Type B pancreatic cell (in vitro differentiated cells): ENCODE results near the gene CUX1. TPM values are rescaled to one million over a fixed set of nuclear protein-coding genes. Genes with fewer than 3 reads are reported as not detected.

Source experiments
- DNase-seq: peaks from one replicate; pipeline ENCODE4 v3.0.0; 2021; ENCODE audit warnings: mixed read lengths; ENCODE audit not compliant: unreplicated experiment; ENCODE audit errors: extremely low spot score
- H3K27ac Mint-ChIP-seq: 2 replicates; pipeline ENCODE4 v1.8.0; 2021; ENCODE audit warnings: mild to moderate bottlenecking, mixed read lengths
- H3K27me3 Mint-ChIP-seq: 2 replicates; pipeline ENCODE4 v1.8.0; 2021; ENCODE audit warnings: mixed read lengths
- H3K36me3 Mint-ChIP-seq: 2 replicates; pipeline ENCODE4 v1.8.0; 2021; ENCODE audit warnings: mixed read lengths
- H3K4me1 Mint-ChIP-seq: one replicate; pipeline ENCODE4 v1.8.0; 2021; ENCODE audit warnings: mixed read lengths; ENCODE audit not compliant: unreplicated experiment
- H3K4me3 Mint-ChIP-seq: 2 replicates; pipeline ENCODE4 v1.8.0; 2021; ENCODE audit warnings: mild to moderate bottlenecking, mixed read lengths
- H3K9me3 Mint-ChIP-seq: 2 replicates; pipeline ENCODE4 v1.8.0; 2021; ENCODE audit warnings: mixed read lengths
- CTCF ChIP-seq: fragments of 200-600 bp; sonication (generic); conservative IDR thresholded peaks from 2 replicates; pipeline ENCODE4 v1.5.0; 2021; ENCODE audit warnings: antibody characterized with exemption, mild to moderate bottlenecking
- total RNA-seq: library from RNA; stranded (reverse); gene quantifications from 2 replicates; pipeline ENCODE4 v1.2.1, GENCODE V29; 2021; ENCODE audit warnings: low replicate concordance

CUX1 gene
- total RNA-seq, 1 donor from 2014 or later: 76.4 TPM

GRCh38 chr7:101934618-101935017 is 117.2 kb downstream of the CUX1 start:
- Mint-ChIP-seq H3K9me3 (peaks cover 6% of the 10 kb centered on the region), H3K27ac (peak overlapping the region; percentile 48), H3K4me1 (peaks cover 52% of the 10 kb centered on the region), H3K36me3 (peaks cover 18% of the 10 kb centered on the region), H3K27me3 (peaks cover 28% of the 10 kb centered on the region), H3K4me3 (no peak overlapping the region)
- TF ChIP-seq CTCF: no peak
- DNase-seq: no peak

GRCh38 chr7:101935521-101936141 is 118.2 kb downstream of the CUX1 start:
- DNase-seq: no peak
- Mint-ChIP-seq H3K4me1 (peaks cover 56% of the 10 kb centered on the region), H3K27me3 (peaks cover 28% of the 10 kb centered on the region), H3K27ac (no peak overlapping the region), H3K9me3 (no peaks in the 10 kb centered on the region), H3K36me3 (peaks cover 11% of the 10 kb centered on the region), H3K4me3 (peak overlapping the region; percentile 68)
- TF ChIP-seq CTCF: no peak

GRCh38 chr7:101936223-101936610 is 118.8 kb downstream of the CUX1 start:
- Mint-ChIP-seq H3K27me3 (peaks cover 28% of the 10 kb centered on the region), H3K4me1 (peaks cover 60% of the 10 kb centered on the region), H3K9me3 (no peaks in the 10 kb centered on the region), H3K36me3 (peaks cover 11% of the 10 kb centered on the region), H3K27ac (no peak overlapping the region), H3K4me3 (peak overlapping the region; percentile 65)
- TF ChIP-seq CTCF: no peak
- no peak for DNase-seq

- peaks cover 63% of the 10 kb centered on the region for H3K4me1 Mint-ChIP-seq
- TF ChIP-seq CTCF: no peak
- H3K36me3 Mint-ChIP-seq: peaks cover 10% of the 10 kb centered on the region
- H3K27ac Mint-ChIP-seq: peak overlapping the region; percentile 39
- peaks cover 27% of the 10 kb centered on the region for H3K27me3 Mint-ChIP-seq
- no peaks in the 10 kb centered on the region for H3K9me3 Mint-ChIP-seq
- no peak for DNase-seq
- peak overlapping the region; percentile 60 for H3K4me3 Mint-ChIP-seq
These were observed 119.3 kb downstream of the CUX1 start for GRCh38 chr7:101936611-101937231.

GRCh38 chr7:101937717-101938514 is 120.5 kb downstream of the CUX1 start:
- peaks cover 7% of the 10 kb centered on the region for H3K36me3 Mint-ChIP-seq
- no peak overlapping the region for H3K27ac Mint-ChIP-seq
- H3K4me1 Mint-ChIP-seq: peaks cover 52% of the 10 kb centered on the region
- TF ChIP-seq CTCF: no peak
- H3K4me3 Mint-ChIP-seq: no peak overlapping the region
- peaks cover 23% of the 10 kb centered on the region for H3K27me3 Mint-ChIP-seq
- no peak for DNase-seq
- H3K9me3 Mint-ChIP-seq: no peaks in the 10 kb centered on the region
